GM21717 (cell line): ENCODE data around the gene ACTR3.

ENCODE experiments used
- ATAC-seq: cut with Tn5 transposase; IDR thresholded peaks from one replicate; pipeline ENCODE4 v1.9.1; 2021; ENCODE audit warnings: mild to moderate bottlenecking, moderate library complexity; ENCODE audit not compliant: unreplicated experiment

Gene ACTR3

GRCh38 chr2:113986762-113987290 lies 96.9 kb downstream of the ACTR3 start:
- ATAC-seq, result no peak

DNA sequence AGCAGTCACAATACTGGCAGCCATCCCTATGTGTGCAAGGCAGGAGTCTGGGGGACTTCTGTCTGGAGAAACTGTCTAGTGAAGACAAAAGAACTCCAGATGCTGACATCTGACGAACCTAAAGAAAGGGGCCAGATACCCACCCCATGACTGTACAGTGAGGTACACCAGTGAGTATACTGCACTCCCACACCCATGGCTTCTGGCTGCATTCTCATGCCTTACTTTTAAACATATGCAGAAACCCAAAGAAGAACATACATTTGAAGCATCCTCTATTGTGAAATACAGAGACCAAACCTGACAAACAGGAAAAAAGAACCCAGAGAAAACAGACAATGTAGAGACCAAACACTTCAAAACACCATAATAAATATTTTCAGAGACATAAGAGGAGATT lies 102.2 kb downstream of the ACTR3 start:
- no peak for ATAC-seq

GRCh38 chr2:113996671-113997594 lies 107.0 kb downstream of the ACTR3 start:
- no peak for ATAC-seq

GRCh38 chr2:114001152-114001551 lies 111.3 kb downstream of the ACTR3 start:
- ATAC-seq, result no peak

- ATAC-seq, result no peak
Measured at GRCh38 chr2:114001937-114002336, 112.0 kb downstream of the ACTR3 start.

DNA sequence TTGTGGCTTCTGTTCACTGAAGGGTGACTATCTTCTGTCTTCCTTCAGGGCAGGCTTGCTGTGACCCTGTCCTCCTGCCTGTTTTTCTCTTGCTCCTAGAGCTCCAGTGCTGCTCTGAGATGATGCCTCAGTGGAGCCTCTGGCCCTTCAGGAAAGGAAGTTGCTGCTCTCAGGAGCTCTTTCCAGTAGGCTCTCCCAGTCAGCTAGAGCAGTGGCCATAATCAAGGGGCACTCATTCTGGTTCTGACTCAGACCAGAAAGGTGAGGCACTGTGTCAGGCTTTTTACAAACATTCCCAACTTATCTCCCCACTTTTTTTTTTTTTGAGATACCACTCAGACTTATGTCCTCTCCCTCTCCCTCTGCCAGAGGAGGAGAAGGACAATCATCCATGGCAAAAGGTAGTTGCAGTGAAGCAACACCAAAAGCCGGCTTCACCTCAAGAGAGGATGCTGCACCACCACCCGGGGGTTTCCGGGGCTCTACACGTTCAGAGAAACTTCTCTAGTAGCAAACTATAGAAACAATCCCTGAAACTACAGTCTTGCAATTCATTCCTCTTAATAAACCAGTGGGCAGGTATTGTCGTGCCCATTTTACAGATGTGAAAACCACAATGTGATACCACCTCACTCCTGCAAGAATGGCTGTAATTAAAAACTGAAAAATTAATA lies 115.4 kb downstream of the ACTR3 start:
- no peak for ATAC-seq

GRCh38 chr2:114006460-114006859 lies 116.6 kb downstream of the ACTR3 start:
- no peak for ATAC-seq

DNA sequence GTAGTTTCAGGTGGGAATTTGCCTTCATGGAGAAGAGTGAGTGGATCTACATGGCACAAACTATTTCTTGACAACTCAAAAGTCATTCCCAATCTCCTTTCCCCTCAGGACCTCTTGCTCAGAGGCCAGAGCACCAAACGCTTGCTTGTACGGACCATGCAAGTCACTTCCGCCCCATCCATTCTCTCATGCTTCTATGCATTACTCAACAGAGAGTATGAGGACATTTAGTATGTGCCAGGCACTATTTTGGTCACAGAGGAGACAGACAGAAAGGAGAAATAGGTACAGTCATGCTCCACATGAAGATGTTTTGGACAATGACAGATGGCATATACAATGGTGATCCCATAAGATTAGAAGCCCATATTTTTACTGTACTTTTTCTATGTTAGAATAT lies 117.5 kb downstream of the ACTR3 start:
- no peak for ATAC-seq

GRCh38 chr2:114008720-114009119 lies 118.8 kb downstream of the ACTR3 start:
- ATAC-seq, result no peak

- no peak for ATAC-seq
Measured at GRCh38 chr2:114009205-114009944, 119.5 kb downstream of the ACTR3 start.

- no peak for ATAC-seq
Measured at GRCh38 chr2:114010001-114010400, 120.1 kb downstream of the ACTR3 start.

GRCh38 chr2:114011713-114012112 lies 121.8 kb downstream of the ACTR3 start:
- ATAC-seq, result no peak
